Neuron (in vitro differentiated cells): ENCODE data around the gene RNF220.

Source experiments
- H2AFZ ChIP-seq: one replicate; pipeline ENCODE4 v1.6.1; 2013; ENCODE audit warnings: low read depth, mild to moderate bottlenecking, inconsistent platforms, low read length, moderate library complexity
- H3K27me3 ChIP-seq: one replicate; pipeline ENCODE4 v1.6.1; 2013; ENCODE audit warnings: low read length; ENCODE audit not compliant: insufficient read depth
- H3K36me3 ChIP-seq: one replicate; pipeline ENCODE4 v1.6.1; 2013; ENCODE audit warnings: low read length; ENCODE audit not compliant: insufficient read depth
- H3K4me1 ChIP-seq: one replicate; pipeline ENCODE4 v1.6.1; 2013; ENCODE audit warnings: low read length; ENCODE audit not compliant: insufficient read depth
- H3K4me3 ChIP-seq: 2 replicates; pipeline ENCODE4 v1.5.1; 2013; ENCODE audit warnings: mild to moderate bottlenecking, low read length, moderate library complexity
- H3K9me3 ChIP-seq: one replicate; pipeline ENCODE4 v1.6.1; 2013; ENCODE audit warnings: low read length

The RNF220 gene

GRCh38 chr1:44625348-44625747, 220.3 kb downstream of the RNF220 start:
- no peak overlapping the region for H3K4me3 ChIP-seq
- peaks cover 16% of the 10 kb centered on the region for H3K36me3 ChIP-seq
- no peaks in the 10 kb centered on the region for H3K9me3 ChIP-seq
- no peaks in the 10 kb centered on the region for H3K4me1 ChIP-seq
- no peak overlapping the region for H2AFZ ChIP-seq
- no peaks in the 10 kb centered on the region for H3K27me3 ChIP-seq

- no peak overlapping the region for H2AFZ ChIP-seq
- no peak overlapping the region for H3K4me3 ChIP-seq
- H3K27me3 ChIP-seq, result no peaks in the 10 kb centered on the region
- peaks cover 24% of the 10 kb centered on the region for H3K36me3 ChIP-seq
- peaks cover 20% of the 10 kb centered on the region for H3K4me1 ChIP-seq
- H3K9me3 ChIP-seq, result no peaks in the 10 kb centered on the region
Observed at GRCh38 chr1:44628962-44629756, 224.1 kb downstream of the RNF220 start.

- H3K4me1 ChIP-seq, result peaks cover 20% of the 10 kb centered on the region
- no peak overlapping the region for H3K4me3 ChIP-seq
- H3K9me3 ChIP-seq, result no peaks in the 10 kb centered on the region
- no peak overlapping the region for H2AFZ ChIP-seq
- H3K27me3 ChIP-seq, result no peaks in the 10 kb centered on the region
- peaks cover 33% of the 10 kb centered on the region for H3K36me3 ChIP-seq
Observed at GRCh38 chr1:44630116-44630515, 225.1 kb downstream of the RNF220 start.

- no peaks in the 10 kb centered on the region for H3K27me3 ChIP-seq
- H3K36me3 ChIP-seq, result peaks cover 37% of the 10 kb centered on the region
Observed at GRCh38 chr1:44631333-44631646, 226.2 kb downstream of the RNF220 start.

GRCh38 chr1:44631647-44632539, 226.8 kb downstream of the RNF220 start:
- peak overlapping the region; percentile 58 for H3K4me3 ChIP-seq
- no peaks in the 10 kb centered on the region for H3K9me3 ChIP-seq
- H3K36me3 ChIP-seq, result peaks cover 40% of the 10 kb centered on the region
- peak overlapping the region; percentile 82 for H2AFZ ChIP-seq
- peaks cover 20% of the 10 kb centered on the region for H3K4me1 ChIP-seq
- no peaks in the 10 kb centered on the region for H3K27me3 ChIP-seq

More at GRCh38 chr1:44631333-44631646, 226.2 kb downstream of the RNF220 start:
- peak overlapping the region; percentile 58 for H3K4me3 ChIP-seq
- H3K4me1 ChIP-seq, result peaks cover 20% of the 10 kb centered on the region
- no peaks in the 10 kb centered on the region for H3K9me3 ChIP-seq
- H2AFZ ChIP-seq, result peak overlapping the region; percentile 82

- Histone ChIP-seq H3K36me3 (peaks cover 46% of the 10 kb centered on the region), H2AFZ (no peak overlapping the region), H3K9me3 (no peaks in the 10 kb centered on the region), H3K4me3 (peak overlapping the region; percentile 58), H3K4me1 (peaks cover 20% of the 10 kb centered on the region), H3K27me3 (no peaks in the 10 kb centered on the region)
Observed at GRCh38 chr1:44632598-44632997, 227.5 kb downstream of the RNF220 start.

- Histone ChIP-seq H3K4me3 (no peak overlapping the region), H3K36me3 (peaks cover 63% of the 10 kb centered on the region), H3K27me3 (no peaks in the 10 kb centered on the region), H3K4me1 (peaks cover 20% of the 10 kb centered on the region), H2AFZ (no peak overlapping the region), H3K9me3 (no peaks in the 10 kb centered on the region)
Observed at GRCh38 chr1:44634606-44635189, 229.6 kb downstream of the RNF220 start.

- peaks cover 20% of the 10 kb centered on the region for H3K4me1 ChIP-seq
- no peak overlapping the region for H3K4me3 ChIP-seq
- H3K27me3 ChIP-seq, result no peaks in the 10 kb centered on the region
- H2AFZ ChIP-seq, result no peak overlapping the region
- no peaks in the 10 kb centered on the region for H3K9me3 ChIP-seq
- peaks cover 66% of the 10 kb centered on the region for H3K36me3 ChIP-seq
Observed at GRCh38 chr1:44635439-44635838, 230.4 kb downstream of the RNF220 start.

- Histone ChIP-seq H2AFZ (no peak overlapping the region), H3K4me3 (no peak overlapping the region), H3K4me1 (peaks cover 18% of the 10 kb centered on the region), H3K36me3 (peaks cover 73% of the 10 kb centered on the region), H3K9me3 (no peaks in the 10 kb centered on the region), H3K27me3 (no peaks in the 10 kb centered on the region)
Observed at GRCh38 chr1:44636083-44636687, 231.1 kb downstream of the RNF220 start.

- Histone ChIP-seq H2AFZ (no peak overlapping the region), H3K4me1 (peaks cover 15% of the 10 kb centered on the region), H3K27me3 (no peaks in the 10 kb centered on the region), H3K36me3 (peaks cover 80% of the 10 kb centered on the region), H3K9me3 (no peaks in the 10 kb centered on the region), H3K4me3 (no peak overlapping the region)
Observed at GRCh38 chr1:44636688-44637598, 231.9 kb downstream of the RNF220 start.

- Histone ChIP-seq H3K4me3 (no peak overlapping the region), H3K4me1 (peaks cover 9% of the 10 kb centered on the region), H3K36me3 (peaks cover 89% of the 10 kb centered on the region), H3K27me3 (no peaks in the 10 kb centered on the region), H3K9me3 (no peaks in the 10 kb centered on the region), H2AFZ (no peak overlapping the region)
Observed at GRCh38 chr1:44637702-44638411, 232.8 kb downstream of the RNF220 start.
